Fibroblast of the aortic adventitia (primary cell): ENCODE data around the gene AS3MT. TPM values are rescaled to one million over a fixed set of nuclear protein-coding genes. Genes with fewer than 3 reads are reported as not detected.
"Not testable (repeated sequence)": the region's sequence is repeated elsewhere in the genome, so short reads cannot be mapped to it uniquely, and the experiment has no call there.

Experiments
- DNase-seq: peaks from one replicate; pipeline ENCODE4 v3.0.0-alpha.2; 2010; ENCODE audit warnings: low read depth
- H3K4me3 ChIP-seq: 2 replicates; pipeline ENCODE4 v1.5.1; 2011; ENCODE audit warnings: low read depth, mild to moderate bottlenecking, control low read depth, low read length, moderate library complexity
- CTCF ChIP-seq: IDR thresholded peaks from 2 replicates; pipeline ENCODE4 v1.5.1; 2011; ENCODE audit warnings: mild to moderate bottlenecking, low read length, control low read depth, inconsistent platforms; ENCODE audit not compliant: insufficient read depth
- total RNA-seq: library from RNA; depleted of rRNA; stranded (reverse); fragments of >200 nt; gene quantifications from 2 replicates; pipeline ENCODE4 v1.2.3, GENCODE V29; 2012; ENCODE audit warnings: low replicate concordance

AS3MT gene
- total RNA-seq, 1 donor, result 2.9 TPM

DNA sequence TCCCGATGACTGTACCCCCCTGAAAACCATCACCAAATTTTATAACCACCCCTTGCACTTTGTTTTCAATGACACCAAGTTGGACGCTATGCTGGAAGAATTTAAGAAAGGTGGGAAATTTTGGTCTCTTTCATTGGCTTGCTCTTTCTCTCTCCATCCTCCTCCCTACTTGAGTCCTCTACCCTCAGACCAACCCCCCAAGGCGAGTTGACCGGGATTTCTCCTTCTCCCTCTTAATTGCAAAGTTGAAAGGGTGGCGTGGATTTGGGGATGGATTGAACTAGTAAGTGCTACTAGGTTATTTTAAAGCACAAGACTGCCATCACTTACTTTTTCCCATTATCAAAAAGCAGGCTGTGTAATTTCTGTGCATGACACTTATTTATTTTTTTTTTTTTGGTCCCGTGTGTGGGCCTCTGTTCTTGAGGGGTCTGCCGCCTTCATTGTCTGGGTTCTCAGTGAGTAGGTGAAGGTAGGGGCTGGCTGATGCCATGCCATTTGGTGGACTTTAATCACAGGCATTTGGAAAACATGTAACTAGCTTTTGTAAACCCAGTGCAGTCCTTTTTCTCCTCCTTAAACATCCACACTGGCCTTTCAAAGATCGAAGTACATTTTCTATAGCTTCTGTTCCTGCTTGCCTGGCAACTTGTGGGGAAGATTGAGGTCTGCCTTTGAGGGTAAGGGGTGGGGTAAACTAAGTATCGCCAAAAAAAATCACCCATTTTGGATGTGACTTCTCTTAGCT is 50.9 kb downstream of the AS3MT start:
- no peak for TF ChIP-seq CTCF
- DNase-seq, result peak; percentile 14
- H3K4me3 ChIP-seq, result peak overlapping the region; percentile 94

GRCh38 chr10:102923601-102924000 is 54.3 kb downstream of the AS3MT start:
- H3K4me3 ChIP-seq, result no peak overlapping the region
- no peak for DNase-seq
- TF ChIP-seq CTCF, result no peak

DNA sequence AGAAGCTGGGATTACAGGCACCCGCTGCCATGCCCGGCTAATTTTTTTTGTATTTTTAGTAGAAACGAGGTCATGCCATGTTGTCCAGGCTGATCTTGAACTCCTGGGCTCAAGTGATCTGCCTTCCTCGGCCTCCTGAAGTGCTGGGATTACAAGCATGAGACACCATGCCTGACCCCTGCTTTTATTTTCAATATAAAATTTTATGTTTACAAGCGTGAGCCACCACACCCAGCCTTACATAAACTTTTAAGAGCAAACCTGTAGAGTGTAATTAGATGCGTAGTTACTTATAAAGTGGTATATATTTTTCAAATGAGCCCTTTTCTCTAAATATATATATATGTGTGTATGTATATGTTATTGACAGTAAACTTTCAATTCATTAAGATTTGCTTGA is 57.6 kb downstream of the AS3MT start:
- TF ChIP-seq CTCF, result no peak
- H3K4me3 ChIP-seq, result no peak overlapping the region
- DNase-seq, result no peak

- TF ChIP-seq CTCF, result no peak
- no peak for DNase-seq
- H3K4me3 ChIP-seq, result no peak overlapping the region
Measured at GRCh38 chr10:102927311-102928010, 58.2 kb downstream of the AS3MT start.

DNA sequence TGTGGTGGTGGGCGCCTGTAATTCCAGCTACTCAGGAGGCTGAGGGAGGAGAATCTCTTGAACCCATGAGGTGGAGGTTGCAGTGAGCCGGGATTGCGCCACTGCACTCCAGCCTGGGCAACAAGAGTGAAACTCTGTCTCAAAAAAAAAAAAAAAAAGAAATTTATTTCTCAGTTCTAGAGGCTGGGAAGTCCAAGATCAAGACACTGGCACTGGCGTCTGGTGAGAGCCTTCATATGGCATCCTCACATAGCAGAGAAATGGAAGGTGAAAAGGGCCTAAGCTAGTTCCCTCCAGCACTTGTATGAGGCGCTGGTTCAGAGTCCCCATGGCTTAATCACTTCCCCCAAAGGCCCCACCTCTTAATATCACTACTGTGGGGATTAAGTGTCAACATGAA is 59.2 kb downstream of the AS3MT start:
- not testable (repeated sequence) for H3K4me3 ChIP-seq

DNA sequence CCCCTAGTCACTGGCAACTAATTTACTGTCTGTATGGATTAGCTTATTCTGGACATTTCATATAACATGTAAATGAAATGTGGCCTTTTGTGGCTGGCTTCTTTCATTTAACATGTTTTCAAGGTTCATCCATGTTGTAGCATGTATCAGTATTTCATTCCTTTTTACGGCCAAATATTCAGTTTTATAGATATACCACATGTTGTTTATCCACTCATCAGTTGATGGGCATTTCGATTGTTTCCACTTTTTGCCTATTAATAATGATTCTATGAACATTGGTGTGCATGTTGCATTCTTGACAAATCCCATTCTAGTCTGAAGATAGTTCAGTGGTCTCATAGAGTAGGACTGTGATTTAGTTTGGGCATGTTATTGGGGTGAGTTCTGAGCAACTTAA is 61.5 kb downstream of the AS3MT start:
- TF ChIP-seq CTCF, result no peak

More for the DNA sequence above, 59.2 kb downstream of the AS3MT start:
- not testable (repeated sequence) for DNase-seq

DNA sequence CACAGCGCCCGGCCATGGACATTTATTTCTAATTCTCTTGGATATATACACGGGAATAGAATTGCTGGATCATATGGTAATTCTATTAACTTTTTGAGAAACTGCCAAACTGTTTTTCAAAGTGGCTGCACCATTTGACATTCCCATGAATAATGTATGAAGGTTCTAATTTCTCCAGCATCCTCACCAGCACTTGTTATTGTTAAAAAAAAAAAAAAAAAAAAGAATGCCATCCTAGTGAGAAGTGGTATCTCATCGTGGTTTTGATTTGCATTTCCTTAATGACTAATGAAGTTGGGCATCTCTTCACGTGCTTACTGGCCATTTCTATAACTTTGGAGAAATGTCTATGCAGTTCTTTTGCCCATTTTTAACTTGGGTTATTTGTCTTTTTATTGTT is 62.4 kb downstream of the AS3MT start:
- no peak overlapping the region for H3K4me3 ChIP-seq
- no peak for TF ChIP-seq CTCF
- no peak for DNase-seq

More for the DNA sequence above, 61.5 kb downstream of the AS3MT start:
- no peak for DNase-seq
- no peak overlapping the region for H3K4me3 ChIP-seq
